GM18868 (cell line): ENCODE data around the gene GRK6.

Experiments
- ATAC-seq: cut with Tn5 transposase; IDR thresholded peaks from one replicate; pipeline ENCODE4 v1.9.1; 2021; ENCODE audit warnings: mild to moderate bottlenecking, moderate library complexity; ENCODE audit not compliant: unreplicated experiment

GRK6 gene

DNA sequence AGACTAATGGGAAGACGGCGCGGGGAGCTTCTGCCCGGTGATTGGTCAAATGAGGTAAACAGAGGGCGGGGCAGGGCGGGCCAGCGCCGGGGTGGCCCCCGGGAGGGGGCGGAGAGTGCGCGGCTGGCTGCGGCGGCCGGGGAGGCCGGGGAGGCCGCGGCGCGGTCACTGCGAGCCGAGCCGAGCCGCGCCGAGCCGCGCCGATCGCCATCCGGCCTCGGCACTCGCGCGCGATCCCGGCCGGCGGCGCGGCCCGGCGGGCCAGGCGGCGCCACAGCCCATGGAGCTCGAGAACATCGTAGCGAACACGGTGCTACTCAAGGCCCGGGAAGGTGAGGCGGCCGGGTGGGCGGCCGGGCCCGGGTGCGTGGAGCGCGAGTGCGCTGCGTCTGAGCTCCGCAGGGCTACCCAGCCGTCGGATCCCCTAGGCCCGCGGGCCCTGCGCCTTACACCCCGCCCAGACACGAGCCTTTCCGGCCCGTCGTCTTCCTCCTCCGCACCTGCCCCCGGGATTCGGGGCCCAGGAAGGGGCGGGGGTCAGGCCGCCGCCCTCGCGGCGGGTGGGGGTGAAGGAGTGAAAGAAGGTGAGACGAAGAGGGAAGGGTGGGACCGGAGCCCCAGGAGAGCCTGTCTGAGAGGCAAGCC lies at the start of gene GRK6:
Gene GRK6, plus strand, starts transcription at position 111 of the 645 bp plus-strand sequence. Its CDS starts 170 bp downstream, at position 281.
- no peak for ATAC-seq

DNA sequence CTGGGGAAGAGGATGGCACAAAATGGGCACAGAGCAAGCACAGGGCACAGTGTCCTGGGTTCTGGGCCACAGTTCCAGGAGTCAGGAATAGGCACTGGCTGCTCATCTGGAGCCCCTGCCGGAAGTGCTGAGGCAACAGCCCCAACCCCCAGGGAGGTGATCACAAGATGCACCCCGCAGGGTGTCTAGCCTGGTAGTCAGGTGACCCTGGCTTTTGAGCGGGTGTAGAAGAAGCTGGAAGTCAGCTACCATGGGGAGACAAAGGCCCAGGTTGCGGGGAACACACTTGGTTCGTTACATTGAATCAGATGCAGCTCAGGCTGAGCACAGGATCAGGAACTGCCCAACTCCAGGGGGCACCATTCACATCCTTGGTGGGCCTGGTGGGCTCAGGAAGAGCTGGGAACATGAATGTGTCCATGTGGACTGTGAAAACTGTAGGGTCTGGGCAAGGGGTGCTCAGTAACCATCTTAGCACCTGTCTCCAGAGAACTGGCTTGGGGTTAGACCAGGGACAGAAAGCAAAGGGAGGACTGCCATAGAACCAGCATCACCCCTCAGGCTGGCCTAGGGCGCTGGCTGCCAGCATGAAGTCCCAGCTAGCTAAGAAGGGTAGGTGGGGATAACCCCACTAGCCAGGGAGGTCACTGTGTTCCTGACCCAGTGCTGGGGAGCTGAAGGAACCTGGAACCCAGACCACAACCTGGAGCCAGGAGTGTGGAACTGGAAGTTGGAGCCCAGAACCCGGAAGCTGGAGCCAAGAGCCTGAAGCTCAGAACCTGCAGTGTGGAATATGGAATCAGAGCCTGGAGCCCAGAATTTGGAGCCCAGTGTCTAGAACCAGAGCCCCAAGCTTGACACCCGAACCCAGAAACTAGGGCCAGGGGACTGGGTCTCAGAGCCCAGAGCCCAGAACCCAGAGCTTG lies 48.4 kb upstream of the GRK6 start:
- ATAC-seq = no peak

DNA sequence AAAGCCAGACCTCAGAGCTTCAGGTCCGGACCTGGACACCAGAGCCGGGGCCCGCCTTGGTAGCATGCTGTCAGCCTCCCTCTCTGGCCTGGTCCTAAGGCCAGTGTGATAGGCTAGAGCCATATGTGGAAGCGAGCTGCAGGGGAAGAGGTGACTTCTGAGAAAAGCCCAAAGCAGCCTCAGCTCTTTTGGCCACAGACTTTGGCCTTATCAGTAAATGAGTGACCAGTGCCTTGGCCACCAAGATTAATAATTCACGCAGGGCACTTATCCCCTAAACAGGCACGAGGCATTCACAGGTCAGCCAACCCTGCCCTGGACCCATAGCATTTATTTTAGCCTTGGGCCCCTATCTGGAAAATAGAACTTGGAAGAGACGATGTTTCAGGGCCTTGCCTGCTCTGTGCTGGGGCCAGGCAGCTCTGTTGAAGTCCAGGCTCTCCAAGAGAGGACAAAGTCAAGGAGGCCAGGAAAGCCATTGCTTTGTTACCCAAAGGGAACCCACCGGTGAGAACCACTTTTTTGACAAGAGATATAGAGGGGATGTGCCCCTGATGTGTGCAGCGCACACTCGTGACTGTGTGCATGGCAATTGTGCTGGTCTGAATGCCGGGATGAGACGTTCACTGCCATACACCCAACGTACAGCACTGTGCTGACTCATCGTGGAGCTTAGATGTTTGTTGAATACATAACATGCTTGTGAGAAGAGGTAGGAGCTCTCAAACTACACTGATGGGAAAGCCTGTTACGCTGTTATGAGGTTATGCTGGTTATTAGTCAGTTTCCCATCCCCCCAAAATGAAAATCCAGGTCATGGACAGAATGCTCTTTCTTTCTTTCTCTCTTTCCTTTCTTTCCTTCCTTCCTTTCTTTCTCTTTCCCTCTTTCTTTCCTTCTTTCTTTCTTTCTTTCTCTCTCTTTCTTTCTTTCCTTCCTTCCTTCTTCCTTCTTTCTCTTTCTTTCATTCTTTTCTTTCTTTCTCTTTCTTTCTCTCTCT lies 47.3 kb upstream of the GRK6 start:
- ATAC-seq = peak; percentile 67

DNA sequence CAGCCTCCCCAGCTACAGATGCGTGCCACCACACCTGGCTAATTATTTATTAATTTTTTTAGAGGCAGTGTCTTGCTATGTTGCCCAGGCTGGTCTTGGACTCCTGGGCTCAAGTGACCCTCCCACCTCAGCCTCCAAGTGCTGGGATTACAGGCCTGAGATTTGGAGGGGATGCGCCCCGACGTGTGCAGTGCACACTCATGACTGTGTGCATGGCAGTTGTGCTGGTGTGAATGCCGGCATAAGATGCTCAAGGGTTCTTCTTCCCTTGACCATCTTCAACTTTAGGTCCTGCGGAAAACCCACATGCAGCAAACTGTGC lies 45.7 kb upstream of the GRK6 start:
- no peak for ATAC-seq

DNA sequence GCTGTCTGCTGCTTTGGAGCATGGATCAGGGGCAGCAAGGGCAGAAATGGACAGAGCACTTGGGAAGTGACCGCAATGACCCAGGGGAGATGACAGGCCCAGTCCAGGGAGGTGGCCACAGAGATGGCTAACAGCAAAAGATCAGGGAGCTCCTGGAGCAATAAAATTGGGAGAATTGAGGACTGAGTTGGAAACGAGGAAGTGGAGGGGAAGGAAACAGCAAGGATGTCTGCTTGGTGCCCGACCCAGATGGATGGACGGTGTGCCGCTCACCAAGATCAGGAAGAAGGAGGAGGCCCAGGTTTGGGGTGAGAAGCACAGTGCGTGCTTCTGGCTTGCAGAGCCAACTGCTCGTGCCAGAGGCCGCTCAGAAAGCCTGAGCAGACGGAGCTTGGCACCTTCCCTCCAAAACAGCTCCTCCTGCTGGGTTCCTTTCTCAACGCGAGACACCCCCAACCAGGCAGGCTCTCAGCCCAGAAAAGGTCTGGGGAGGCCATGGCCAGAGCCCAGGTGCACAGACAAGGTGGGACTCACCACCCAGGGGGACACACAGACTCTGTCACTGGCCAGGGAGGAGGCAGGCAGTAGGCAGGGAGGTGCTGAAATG lies 44.0 kb upstream of the GRK6 start:
- ATAC-seq = no peak

DNA sequence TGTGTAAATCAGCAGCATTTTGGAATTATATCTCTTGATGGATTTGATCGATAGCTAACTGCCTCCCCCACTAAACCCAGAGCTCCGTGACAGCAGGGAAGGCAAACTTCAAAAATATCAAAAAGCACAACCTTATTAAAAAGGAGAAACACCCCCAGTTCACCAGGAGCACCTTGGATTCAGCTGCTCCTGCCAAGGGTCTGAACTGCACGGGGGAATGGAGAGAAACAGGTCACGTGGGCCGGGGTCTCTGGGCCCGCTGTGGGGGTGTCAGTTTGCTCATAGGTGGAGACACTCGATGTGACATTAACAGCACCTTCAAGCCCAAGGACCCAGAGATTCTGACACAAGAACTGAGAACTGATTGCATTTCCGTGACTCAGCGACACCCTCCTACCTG lies 43.3 kb upstream of the GRK6 start:
- ATAC-seq = no peak

DNA sequence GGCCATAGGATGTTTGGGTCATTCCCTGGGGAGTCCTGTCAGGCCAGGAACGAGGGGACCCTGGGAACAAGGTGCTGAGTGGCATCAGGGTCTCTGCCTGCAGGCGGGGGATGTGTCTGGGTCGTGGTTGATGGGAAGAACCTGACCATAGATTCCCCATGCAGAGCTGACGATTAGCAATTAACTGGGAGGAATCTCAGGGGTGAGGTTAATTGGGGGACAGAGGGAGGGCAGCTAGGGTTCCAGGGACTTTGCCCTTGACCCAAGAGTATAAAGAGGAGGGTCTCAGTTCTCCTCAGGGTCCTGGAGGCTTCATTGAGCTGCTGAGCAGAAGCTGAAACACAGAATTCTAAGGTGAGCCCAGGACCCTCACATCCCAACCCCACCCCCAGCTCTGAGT lies 42.3 kb upstream of the GRK6 start, which contains the start of gene SLC34A1:
Gene SLC34A1, plus strand, starts transcription at position 301 of the 400 bp plus-strand sequence. CDS start 1,308 bp downstream, outside the sequence.
- ATAC-seq = no peak

DNA sequence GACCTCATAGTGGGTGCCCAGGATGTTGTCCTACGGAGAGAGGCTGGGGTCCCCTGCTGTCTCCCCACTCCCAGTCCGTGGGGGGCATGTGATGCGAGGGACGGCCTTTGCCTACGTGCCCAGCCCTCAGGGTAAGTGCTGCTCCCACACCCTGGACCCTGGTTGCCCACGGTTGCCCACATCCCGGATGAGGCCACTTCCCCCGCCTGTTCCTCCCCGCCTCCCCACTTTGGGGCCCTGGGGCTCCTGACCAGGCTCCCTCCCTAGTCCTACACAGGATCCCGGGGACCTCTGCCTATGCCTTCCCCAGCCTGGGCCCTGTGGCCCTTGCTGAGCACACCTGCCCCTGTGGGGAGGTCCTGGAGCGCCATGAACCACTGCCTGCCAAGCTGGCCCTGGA lies 40.8 kb upstream of the GRK6 start:
- ATAC-seq = no peak

DNA sequence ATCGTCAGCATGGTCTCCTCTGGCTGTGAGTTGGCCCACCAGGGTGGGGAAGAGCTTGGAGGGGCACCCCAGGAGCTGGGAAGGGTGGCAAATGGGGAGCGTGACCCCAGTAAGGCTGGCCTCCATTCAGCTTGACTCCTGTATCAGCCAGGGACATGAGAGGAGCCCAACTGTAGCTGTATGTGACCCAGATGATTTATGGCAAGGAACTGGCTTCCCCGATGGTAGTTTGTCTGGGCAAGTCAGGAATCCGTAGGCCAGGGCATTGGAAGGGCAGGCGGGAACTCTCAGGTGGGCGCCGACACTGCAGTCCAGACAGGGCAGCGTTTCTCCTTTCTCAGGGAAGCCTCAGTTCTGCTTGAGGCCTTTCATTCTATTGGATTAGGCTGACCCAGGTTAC lies 39.9 kb upstream of the GRK6 start:
- no peak for ATAC-seq

DNA sequence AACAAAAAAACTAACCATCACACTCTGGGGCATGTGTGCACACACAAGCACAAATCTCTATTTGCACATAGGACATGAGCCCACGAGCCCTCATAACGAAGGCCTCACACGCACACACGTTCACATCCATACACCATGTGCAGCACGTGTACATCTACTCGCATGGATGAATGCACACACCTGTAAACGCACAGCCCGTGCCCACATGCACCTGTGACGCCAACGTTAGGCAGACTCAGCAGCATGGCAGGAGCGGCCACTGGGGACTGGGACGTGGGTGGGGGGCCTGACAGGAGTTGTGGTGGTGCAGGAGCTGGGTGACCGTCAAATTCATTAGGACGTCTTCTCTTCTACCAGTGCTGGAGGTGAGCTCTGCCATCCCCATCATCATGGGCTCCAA lies 39.1 kb upstream of the GRK6 start:
- no peak for ATAC-seq

DNA sequence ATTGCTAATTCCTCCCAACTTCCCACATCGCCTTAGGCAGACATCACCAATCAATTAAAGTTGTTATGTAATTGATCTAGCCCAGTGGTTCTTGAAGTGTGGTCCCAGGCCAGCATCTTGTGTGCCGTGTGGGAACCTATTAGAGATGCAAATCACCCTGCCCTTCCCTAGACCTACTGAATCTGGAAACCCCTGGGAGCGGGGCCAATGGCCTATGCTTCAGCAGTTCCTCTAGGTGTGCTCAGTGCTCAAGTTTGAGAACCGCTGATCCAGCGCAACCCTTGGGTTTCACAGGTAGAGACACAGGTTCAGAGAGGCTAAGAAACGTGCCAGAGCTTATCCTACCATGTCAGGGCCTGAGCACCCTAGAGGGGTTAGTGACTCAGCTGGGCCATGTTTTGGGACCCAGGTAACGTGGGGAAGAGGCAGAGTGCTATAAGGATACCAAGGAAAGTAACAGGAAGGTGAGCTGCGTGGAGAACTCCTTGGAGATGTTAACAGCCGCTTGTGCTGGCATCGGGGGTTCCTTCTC lies 37.9 kb upstream of the GRK6 start:
- no peak for ATAC-seq

DNA sequence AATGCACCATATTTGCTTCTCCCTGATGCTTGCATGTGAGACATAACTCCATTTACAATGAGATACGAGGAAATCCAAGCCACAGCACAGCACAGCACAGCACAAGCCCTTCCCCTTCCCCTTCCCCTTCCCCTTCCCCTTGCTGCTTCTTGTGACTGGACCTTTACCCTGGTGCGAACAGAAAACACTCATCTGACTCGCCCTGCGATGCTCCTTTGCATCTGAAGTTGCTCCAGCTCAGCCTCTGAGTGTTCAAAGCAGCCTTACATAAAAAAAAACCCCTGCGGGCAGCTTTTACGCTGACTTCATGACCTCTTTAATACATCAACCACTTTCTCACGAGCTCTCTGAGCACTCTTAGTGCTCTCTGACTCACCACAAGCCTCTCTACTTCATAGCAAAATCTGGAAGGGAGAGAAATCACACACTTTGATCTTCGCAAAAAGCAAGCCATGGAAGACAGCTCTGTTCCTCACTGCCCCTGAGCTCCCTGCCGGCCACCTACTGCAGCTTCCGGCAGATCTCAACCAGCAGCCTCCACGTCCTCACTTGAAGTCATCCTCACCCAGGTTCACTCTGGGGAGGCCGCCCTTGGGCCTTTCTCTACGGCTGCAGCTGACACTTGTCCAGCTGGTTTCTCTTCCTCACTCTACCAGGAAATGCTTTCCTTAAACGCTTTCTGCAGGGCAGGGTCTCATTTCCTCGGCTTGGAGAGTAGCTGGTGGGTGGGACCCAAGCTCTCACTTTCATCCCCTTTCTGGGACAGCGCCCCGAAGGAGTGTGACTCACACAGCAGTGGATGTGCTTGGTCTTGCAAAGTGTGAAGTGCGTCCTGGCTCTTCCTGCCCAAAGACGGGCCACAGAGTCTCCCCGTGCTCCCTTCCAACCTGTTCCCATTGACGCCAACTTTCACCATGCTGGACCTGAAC lies 37.0 kb upstream of the GRK6 start:
- no peak for ATAC-seq

DNA sequence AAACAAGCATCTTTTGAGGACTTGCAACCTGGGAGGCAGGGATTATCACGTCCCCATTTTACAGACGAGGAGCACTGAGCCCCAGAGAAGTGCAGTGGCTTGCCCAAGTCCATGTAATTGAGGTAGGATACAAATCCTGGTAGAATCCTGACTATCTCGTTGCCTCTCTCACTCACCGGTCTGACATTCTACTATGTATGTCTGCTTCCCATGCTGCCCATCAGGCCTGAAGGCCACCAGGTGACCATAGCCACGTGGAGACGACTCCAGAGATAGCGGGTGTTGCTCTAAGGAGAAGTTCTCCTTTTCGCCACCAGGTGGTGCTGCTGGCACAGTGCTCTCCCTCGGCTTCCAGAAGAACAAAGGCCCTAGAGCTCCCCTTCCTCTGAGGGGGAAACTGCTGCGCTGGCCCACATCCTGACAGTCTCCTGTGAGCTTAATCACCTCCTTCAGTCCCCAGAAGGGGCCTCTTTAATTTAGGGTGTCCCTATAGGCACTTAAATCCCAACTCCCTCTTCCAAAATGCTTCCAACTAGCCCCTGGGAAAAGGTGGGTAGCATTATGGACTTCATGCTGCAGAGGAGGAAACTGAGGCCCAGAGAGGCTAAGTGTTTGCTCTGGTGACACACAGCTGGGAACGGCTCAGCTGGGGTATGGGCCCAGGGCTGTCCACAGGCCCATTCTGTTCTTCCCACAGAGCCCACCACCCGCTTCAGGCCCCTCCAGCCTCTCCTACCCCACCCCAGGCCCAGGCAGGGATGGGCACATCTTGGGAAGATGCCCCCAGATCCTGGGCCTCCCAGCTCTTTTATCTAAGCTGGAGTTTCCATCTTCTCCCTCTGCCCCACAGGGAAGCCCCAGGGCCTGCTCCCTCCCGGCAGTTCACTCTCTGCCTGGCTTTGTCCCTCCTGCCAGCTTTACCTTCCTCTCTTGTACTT lies 35.8 kb upstream of the GRK6 start:
- peak; percentile 60 for ATAC-seq

DNA sequence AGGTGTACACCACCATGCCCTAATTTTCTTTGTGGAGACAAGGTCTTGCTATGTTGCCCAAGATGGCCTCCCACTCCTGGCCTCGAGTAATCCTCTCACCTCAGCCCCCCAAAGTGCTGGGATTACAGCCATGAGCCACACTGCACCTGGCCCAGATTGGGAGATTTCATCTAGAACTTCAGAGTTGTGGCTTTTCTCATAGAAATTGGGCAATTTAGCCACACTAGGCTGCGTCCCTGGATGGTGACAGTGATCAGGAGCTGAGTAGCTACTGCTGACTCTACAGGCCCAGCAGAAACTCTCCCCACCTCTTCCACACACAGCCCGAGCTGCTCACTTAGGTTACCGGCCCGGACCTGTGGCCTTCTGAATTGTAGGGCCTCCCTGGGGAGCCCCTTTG lies 33.7 kb upstream of the GRK6 start:
- ATAC-seq = no peak

DNA sequence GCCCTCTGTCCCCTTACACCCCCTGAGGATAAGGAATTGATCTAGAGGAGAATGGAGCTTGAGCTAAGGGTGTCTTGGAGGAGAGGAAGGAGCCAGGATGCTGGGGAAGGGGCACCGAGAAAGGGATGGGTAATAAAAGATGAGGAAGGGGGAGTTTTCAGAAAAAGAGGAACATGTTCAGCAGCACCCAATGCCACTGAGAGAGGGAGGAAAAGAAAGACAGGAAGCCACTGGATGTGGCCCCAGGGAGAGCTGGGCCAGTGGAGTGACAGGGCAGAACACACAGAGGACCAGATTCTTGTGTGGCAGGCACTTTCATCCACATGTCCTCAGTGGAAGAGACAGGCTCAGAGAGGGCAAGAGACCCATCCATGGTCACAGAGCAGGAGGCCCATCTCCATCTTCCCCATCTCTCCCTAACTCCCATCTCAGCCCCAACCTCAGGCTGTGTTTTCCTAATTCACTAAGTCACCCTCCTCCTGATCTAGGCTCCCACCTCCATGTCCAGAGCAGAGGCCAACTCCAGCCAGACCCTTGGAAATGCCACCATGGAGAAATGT lies 33.2 kb upstream of the GRK6 start:
- ATAC-seq = no peak

DNA sequence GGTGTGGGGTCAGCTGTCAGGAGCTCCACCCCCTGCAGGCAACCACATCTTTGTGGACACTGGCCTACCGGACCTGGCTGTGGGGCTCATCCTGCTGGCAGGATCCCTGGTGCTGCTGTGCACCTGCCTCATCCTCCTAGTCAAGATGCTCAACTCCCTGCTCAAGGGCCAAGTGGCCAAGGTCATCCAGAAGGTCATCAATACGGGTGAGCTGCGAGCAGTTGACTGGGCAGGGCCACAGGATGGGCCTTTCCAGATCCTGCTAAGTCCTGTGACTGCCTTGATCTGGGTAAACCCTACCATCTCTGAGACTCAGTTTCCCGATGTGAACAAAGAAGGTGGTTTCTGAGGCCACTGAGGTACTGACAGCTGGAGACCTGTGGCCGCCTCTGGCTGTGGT lies 32.5 kb upstream of the GRK6 start:
- no peak for ATAC-seq

DNA sequence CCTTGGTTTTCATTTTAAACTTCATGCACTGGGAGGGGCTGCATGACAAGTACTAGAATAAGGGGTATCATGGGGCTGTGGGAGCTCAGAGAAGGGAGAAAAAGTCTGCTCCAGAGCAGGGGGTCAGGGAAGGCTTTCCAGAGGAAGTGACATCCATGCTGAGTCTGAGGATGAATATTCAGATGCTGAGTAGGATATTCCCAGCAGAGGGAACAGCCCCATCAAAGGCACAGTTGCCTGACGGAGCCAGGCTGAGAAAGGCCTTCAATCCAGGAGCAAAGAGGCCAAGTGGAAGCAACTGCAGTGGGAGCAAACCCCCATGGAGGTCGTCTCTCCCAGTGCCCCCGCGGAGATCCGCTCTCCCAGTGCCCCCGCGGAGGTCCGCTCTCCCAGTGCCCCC lies 30.4 kb upstream of the GRK6 start:
- no peak for ATAC-seq

DNA sequence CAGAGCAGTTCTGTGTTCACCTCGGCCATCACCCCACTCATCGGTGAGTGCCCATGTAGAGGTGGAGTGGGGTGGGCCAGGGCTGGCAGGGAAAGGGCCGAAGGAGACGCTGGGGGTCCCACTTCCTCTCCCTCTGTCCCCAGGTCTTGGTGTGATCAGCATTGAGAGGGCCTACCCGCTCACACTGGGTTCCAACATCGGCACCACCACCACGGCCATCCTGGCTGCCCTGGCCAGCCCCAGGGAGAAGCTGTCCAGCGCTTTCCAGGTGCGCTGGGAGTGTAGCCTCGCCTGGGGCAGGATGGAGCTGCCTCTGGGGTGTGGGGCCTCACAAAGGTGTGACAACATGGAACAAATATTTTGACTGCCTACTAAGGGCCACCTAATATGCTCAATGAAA lies 29.7 kb upstream of the GRK6 start:
- ATAC-seq = no peak
